Activated CD4-positive, alpha-beta T cell treated with anti-CD3 and anti-CD28 coated beads, Interleukin-2, amount 10 ng/mL, durations not matched to agents 7 days and 5 days (primary cell): ENCODE measurements around the gene C6orf136. TPM values are rescaled to one million over a fixed set of nuclear protein-coding genes. Genes with fewer than 3 reads are reported as not detected.
"Not testable (repeated sequence)": the region's sequence is repeated elsewhere in the genome, so short reads cannot be mapped to it uniquely, and the experiment has no call there.

Experiments used
- CTCF ChIA-PET: fragments of 350-600 bp; sonication (Branson Sonifier 250); formaldehyde crosslinking; loops from one replicate; lab custom pipeline; 2021; ENCODE audit warnings: antibody characterized with exemption; lab: Charles Lee
- POLR2A ChIA-PET: fragments of 350-600 bp; sonication (Branson Sonifier 250); formaldehyde crosslinking; loops from one replicate; lab custom pipeline; 2021; ENCODE audit warnings: antibody characterized with exemption; lab: Charles Lee
- DNase-seq: peaks from one replicate; pipeline ENCODE4 v3.0.0-alpha.2; 2020
- H3K27ac Mint-ChIP-seq: one replicate; pipeline ENCODE4 v1.8.0; 2021; ENCODE audit warnings: mild to moderate bottlenecking, moderate library complexity, mixed read lengths
- H3K27me3 Mint-ChIP-seq: one replicate; pipeline ENCODE4 v1.8.0; 2021; ENCODE audit warnings: mixed read lengths
- H3K36me3 Mint-ChIP-seq: one replicate; pipeline ENCODE4 v1.8.0; 2021; ENCODE audit warnings: low read depth, mixed read lengths
- H3K4me1 Mint-ChIP-seq: one replicate; pipeline ENCODE4 v1.8.0; 2021; ENCODE audit warnings: mixed read lengths
- H3K4me3 Mint-ChIP-seq: one replicate; pipeline ENCODE4 v1.8.0; 2021; ENCODE audit warnings: mild to moderate bottlenecking, moderate library complexity, mixed read lengths
- H3K9me3 Mint-ChIP-seq: one replicate; pipeline ENCODE4 v1.8.0; 2021; ENCODE audit warnings: mixed read lengths
- total RNA-seq, 2 experiments: library from RNA; stranded (reverse); gene quantifications; one replicate each; pipeline ENCODE4 v1.2.3, GENCODE V29; 2021

The C6orf136 gene, protein sequence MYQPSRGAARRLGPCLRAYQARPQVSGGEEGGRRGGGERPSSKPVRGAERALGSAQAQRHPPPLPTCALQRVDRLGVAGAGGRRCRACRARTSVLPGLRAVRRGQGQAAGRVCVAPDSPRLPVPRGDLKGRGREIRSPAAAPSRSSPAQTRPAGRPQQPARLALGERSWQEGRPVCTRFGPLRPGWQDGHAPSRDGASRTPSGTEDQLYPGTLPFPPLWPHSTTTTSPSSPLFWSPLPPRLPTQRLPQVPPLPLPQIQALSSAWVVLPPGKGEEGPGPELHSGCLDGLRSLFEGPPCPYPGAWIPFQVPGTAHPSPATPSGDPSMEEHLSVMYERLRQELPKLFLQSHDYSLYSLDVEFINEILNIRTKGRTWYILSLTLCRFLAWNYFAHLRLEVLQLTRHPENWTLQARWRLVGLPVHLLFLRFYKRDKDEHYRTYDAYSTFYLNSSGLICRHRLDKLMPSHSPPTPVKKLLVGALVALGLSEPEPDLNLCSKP
- 10 to 100 TPM; 23.2 to 23.9 TPM for total RNA-seq

GRCh38 chr6:30646450-30647241 lies at the start of gene C6orf136:
Gene C6orf136, plus strand, starts transcription at chr6:30647133. Its CDS starts 99 bp downstream, at chr6:30647232.
- CTCF ChIA-PET: interaction anchor here (0.7 kb wide), 1 partner anchor 84 kb away, joined by 3 read pairs; no protein-coding TSS in a partner anchor
- no peaks in the 10 kb centered on the region for H3K27me3 Mint-ChIP-seq
- peaks cover 14% of the 10 kb centered on the region for H3K36me3 Mint-ChIP-seq
- no peaks in the 10 kb centered on the region for H3K9me3 Mint-ChIP-seq
- POLR2A ChIA-PET: interaction anchor here (0.5 kb wide), 1 partner anchor 90 kb away, joined by 3 read pairs; the partner anchor contains the start of gene PRR3
- H3K27ac Mint-ChIP-seq: peak within 1 kb of the TSS; percentile 94
- DNase-seq: peak; percentile 94
- H3K4me3 Mint-ChIP-seq: peak within 1 kb of the TSS; percentile 85
- H3K4me1 Mint-ChIP-seq: peaks cover 34% of the 10 kb centered on the region

DNA sequence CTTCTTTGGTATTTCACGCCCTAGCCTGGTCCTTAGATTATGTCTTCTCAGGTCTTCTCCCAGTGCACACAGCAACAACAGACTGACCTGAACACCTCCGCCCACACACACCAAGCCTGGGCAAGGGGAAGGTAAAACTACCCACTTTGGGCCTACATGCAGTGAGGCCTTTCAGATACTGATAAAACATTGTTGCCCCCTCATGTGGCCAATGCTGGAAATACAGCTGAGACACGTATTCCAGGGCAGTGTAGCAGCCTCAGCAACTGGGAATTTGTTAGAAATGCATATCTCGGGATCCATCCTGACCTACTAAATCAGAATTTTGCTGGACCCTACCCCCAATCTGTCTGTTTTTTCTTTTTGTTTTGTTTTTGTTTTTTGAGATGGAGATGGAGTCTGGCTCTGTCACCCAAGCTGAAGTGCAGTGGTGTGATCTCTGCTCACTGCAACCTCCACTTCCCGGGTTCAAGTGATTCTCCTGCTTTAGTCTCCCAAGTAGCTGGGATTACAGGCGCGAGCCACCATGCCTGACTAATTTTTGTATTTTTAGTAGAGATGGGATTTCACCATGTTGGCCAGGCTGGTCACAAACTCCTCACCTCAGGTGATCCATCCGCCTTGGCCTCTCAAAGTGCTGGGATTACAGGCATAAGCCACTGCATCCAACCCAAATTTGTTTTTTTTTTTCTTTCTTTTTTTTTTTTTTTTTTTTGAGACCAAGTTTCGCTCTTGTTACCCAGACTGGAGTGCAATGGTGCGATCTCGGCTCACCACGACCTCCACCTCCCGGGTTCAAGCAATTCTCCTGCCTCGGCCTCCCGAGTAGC lies 49.4 kb upstream of the C6orf136 start:
- not testable (repeated sequence) for H3K9me3 Mint-ChIP-seq, H3K4me3 Mint-ChIP-seq, H3K27me3 Mint-ChIP-seq, H3K4me1 Mint-ChIP-seq
- ChIA-PET CTCF (interaction anchor here (0.7 to 4.9 kb wide), 24 partner anchors 8 to 133 kb away, joined by 3 to 21 read pairs (median 5); partner anchors contain the start of genes MDC1, MRPS18B and PPP1R10), POLR2A (interaction anchor here (0.6 to 1.6 kb wide), 2 partner anchors 67 to 116 kb away, joined by 5 to 11 read pairs; no protein-coding TSS in a partner anchor)
- Mint-ChIP-seq H3K36me3 (peaks cover 18% of the 10 kb centered on the region), H3K27ac (peak overlapping the region; percentile 74)
- DNase-seq: peak; percentile 87

DNA sequence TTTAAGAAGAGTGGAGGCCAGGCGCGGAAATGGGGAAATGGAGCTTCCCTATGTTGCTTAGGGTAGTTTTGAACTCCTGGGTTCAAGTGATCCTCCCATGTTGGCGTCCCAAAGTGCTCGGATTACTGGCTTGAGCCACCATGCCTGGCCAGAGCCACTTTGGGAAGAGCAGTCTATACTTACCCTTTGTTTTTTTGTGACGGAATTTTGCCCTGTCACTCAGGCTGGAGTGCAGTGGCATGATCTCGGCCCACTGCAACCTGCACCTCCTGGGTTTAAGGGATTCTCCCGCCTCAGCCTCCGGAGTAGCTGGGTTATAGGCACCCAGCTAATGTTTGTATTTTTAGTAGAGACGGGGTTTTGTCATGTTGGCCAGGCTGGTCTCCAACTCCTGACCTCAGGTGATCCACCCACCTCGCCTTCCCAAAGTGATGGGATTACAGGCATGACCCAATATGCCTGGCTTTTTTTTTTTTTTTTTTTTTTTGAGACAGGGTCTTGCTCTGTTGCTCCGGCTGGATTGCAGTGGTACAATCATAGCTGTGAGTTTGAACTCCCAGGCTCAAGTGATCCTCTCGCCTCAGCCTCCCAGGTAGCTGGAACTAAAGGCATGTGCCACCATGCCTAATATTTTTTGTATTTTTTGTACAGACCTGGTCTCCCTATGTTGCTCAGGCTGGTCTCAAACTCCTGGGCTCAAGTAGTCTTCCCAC lies 47.9 kb upstream of the C6orf136 start:
- H3K4me1 Mint-ChIP-seq: peaks cover 19% of the 10 kb centered on the region
- H3K27ac Mint-ChIP-seq: no peak overlapping the region
- POLR2A ChIA-PET: no interaction called here
- no peak for DNase-seq
- no peaks in the 10 kb centered on the region for H3K9me3 Mint-ChIP-seq
- CTCF ChIA-PET: interaction anchor here (0.8 to 4.9 kb wide), 8 partner anchors 16 to 123 kb away, joined by 3 to 17 read pairs (median 6); partner anchors contain the start of gene ABCF1
- no peak overlapping the region for H3K4me3 Mint-ChIP-seq
- H3K27me3 Mint-ChIP-seq: no peaks in the 10 kb centered on the region
- peaks cover 31% of the 10 kb centered on the region for H3K36me3 Mint-ChIP-seq

- no peaks in the 10 kb centered on the region for H3K27me3 Mint-ChIP-seq
- CTCF ChIA-PET: interaction anchor here (0.8 to 4.9 kb wide), 9 partner anchors 13 to 118 kb away, joined by 3 to 17 read pairs (median 4); no protein-coding TSS in a partner anchor
- no peak overlapping the region for H3K4me3 Mint-ChIP-seq
- DNase-seq: no peak
- H3K27ac Mint-ChIP-seq: peak overlapping the region; percentile 36
- POLR2A ChIA-PET: interaction anchor here (0.6 kb wide), 1 partner anchor 12 kb away, joined by 7 read pairs; no protein-coding TSS in a partner anchor
- no peaks in the 10 kb centered on the region for H3K9me3 Mint-ChIP-seq
- H3K36me3 Mint-ChIP-seq: peaks cover 33% of the 10 kb centered on the region
- H3K4me1 Mint-ChIP-seq: peaks cover 19% of the 10 kb centered on the region
Measured at GRCh38 chr6:30599625-30600324, 47.2 kb upstream of the C6orf136 start.

GRCh38 chr6:30600451-30600961 lies 46.4 kb upstream of the C6orf136 start:
- Mint-ChIP-seq H3K27ac (peak overlapping the region; percentile 11), H3K4me1 (peaks cover 18% of the 10 kb centered on the region), H3K27me3 (no peaks in the 10 kb centered on the region), H3K9me3 (no peaks in the 10 kb centered on the region), H3K4me3 (no peak overlapping the region), H3K36me3 (peaks cover 36% of the 10 kb centered on the region)
- no peak for DNase-seq
- POLR2A ChIA-PET: interaction anchor here (0.6 kb wide), 3 partner anchors 13 to 60 kb away, joined by 4 to 7 read pairs (median 7); no protein-coding TSS in a partner anchor
- CTCF ChIA-PET: interaction anchor here (0.9 to 4.9 kb wide), 7 partner anchors 12 to 118 kb away, joined by 3 to 17 read pairs (median 4); no protein-coding TSS in a partner anchor

GRCh38 chr6:30601436-30601814 lies 45.5 kb upstream of the C6orf136 start:
- Mint-ChIP-seq H3K9me3 (no peaks in the 10 kb centered on the region), H3K27me3 (no peaks in the 10 kb centered on the region), H3K36me3 (peaks cover 43% of the 10 kb centered on the region), H3K4me3 (no peak overlapping the region), H3K27ac (peak overlapping the region; percentile 52), H3K4me1 (peaks cover 24% of the 10 kb centered on the region)
- CTCF ChIA-PET: interaction anchor here (0.6 to 1.9 kb wide), 5 partner anchors 9 to 434 kb away, joined by 3 to 5 read pairs (median 3); no protein-coding TSS in a partner anchor
- POLR2A ChIA-PET: interaction anchor here (0.6 kb wide), 3 partner anchors 12 to 120 kb away, joined by 3 to 7 read pairs (median 4); no protein-coding TSS in a partner anchor
- DNase-seq: no peak

DNA sequence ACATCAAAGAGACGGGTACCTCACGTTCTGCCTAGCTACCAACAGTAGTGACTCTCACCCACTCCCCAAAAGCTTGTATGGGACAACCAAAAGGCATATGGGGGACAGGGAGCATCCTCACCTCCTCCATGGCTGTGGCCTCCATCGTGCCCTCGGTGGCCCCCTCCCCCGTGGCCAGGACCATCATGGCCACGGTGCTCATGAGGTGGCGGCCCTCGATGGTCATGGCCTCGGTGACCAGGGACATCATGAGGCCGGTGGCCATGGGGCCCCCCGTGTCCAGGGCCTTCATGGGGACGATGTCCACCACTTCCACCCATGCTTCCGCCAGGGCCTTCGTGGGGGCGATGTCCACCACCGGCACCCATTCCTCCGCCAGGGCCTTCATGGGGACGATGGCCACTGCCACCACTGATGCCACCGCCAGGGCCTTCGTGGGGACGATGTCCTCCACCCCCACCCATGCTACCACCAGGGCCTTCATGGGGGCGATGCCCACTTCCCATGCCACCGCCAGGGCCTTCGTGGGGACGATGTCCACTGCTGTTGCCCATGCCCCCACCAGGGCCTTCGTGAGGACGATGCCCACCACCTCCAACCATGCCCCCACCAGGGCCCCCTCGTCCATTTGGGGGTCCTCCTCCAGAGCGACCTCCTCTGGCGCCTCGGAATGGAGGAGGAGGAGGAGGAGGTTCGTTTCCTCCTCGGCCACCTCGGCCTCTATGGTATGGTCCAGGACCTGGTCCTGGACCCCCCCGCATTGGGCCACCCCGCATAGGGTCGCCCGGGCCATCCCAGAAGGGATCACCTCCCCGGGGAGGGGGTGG lies 44.9 kb upstream of the C6orf136 start:
- Mint-ChIP-seq H3K4me1 (peaks cover 28% of the 10 kb centered on the region), H3K27ac (no peak overlapping the region), H3K9me3 (no peaks in the 10 kb centered on the region), H3K36me3 (peaks cover 47% of the 10 kb centered on the region), H3K4me3 (no peak overlapping the region), H3K27me3 (no peaks in the 10 kb centered on the region)
- ChIA-PET CTCF (interaction anchor here (0.6 to 1.9 kb wide), 4 partner anchors 11 to 434 kb away, joined by 3 to 5 read pairs (median 4); no protein-coding TSS in a partner anchor), POLR2A (no interaction called here)
- DNase-seq: no peak

DNA sequence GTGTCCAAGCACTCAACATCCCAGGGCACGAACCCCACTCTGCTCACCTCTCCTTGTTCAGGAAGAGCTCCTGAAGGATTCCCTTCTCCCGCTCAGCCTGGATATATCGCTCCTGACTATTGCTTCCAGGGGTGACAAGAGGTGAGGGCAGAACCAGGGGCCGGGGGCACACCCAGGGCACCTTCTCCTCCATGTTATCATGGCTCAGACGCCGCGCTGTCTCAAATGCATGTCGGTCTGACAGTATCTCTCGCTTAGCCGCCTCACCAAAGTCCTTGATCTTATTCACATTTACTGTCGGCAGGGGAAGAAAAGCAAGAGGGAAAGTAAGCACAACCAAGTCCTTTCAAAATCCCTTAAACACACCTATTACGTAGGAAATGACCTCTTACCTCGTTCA lies 43.0 kb upstream of the C6orf136 start:
- Mint-ChIP-seq H3K4me1 (peaks cover 34% of the 10 kb centered on the region), H3K27me3 (no peaks in the 10 kb centered on the region), H3K36me3 (peaks cover 60% of the 10 kb centered on the region), H3K27ac (no peak overlapping the region), H3K4me3 (no peak overlapping the region), H3K9me3 (no peaks in the 10 kb centered on the region)
- ChIA-PET POLR2A (no interaction called here), CTCF (interaction anchor here (1.0 kb wide), 1 partner anchor 11 kb away, joined by 3 read pairs; no protein-coding TSS in a partner anchor)
- DNase-seq: no peak

GRCh38 chr6:30610065-30610464 lies 36.9 kb upstream of the C6orf136 start:
- ChIA-PET POLR2A (no interaction called here), CTCF (interaction anchor here (0.6 to 2.0 kb wide), 5 partner anchors 9 to 125 kb away, joined by 3 to 9 read pairs (median 3); no protein-coding TSS in a partner anchor)
- no peak for DNase-seq
- Mint-ChIP-seq H3K27ac (peak overlapping the region; percentile 76), H3K4me3 (no peak overlapping the region), H3K27me3 (no peaks in the 10 kb centered on the region), H3K4me1 (peaks cover 75% of the 10 kb centered on the region), H3K36me3 (peaks cover 79% of the 10 kb centered on the region), H3K9me3 (no peaks in the 10 kb centered on the region)
